HepG2 (cell line): Measurements from ENCODE around the gene CSTPP1. TPM values are rescaled to one million over a fixed set of nuclear protein-coding genes. Genes with fewer than 3 reads are reported as not detected.

Source experiments
- ASH2L ChIP-seq: fragments of 300-600, 200-600 bp; sonication (generic); IDR thresholded peaks from 2 replicates; pipeline ENCODE4 v1.7.0; 2017; ENCODE audit warnings: low read depth, mild to moderate bottlenecking, moderate library complexity, mixed read lengths, low read length; ENCODE audit not compliant: insufficient read length
- CENPX ChIP-seq: sonication (generic); formaldehyde crosslinking; IDR thresholded peaks from 2 replicates; pipeline ENCODE4 v1.9.0; 2021; ENCODE audit warnings: mild to moderate bottlenecking, missing genetic modification reagents, moderate library complexity
- CTCF ChIP-seq: sonication (generic); formaldehyde crosslinking; IDR thresholded peaks from 2 replicates; pipeline ENCODE4 v1.5.0; 2020; ENCODE audit warnings: mild to moderate bottlenecking, missing genetic modification reagents, moderate library complexity
- ELF3 ChIP-seq: IDR thresholded peaks from 2 replicates; pipeline ENCODE4 v1.6.1; 2016; ENCODE audit warnings: missing genetic modification reagents, missing compliant biosample characterization
- EZH2 ChIP-seq: conservative IDR thresholded peaks from 2 replicates; pipeline ENCODE4 v1.6.1; 2012; ENCODE audit warnings: mild to moderate bottlenecking, low read depth, low read length, moderate library complexity
- FOXO4 ChIP-seq: sonication (generic); formaldehyde crosslinking; conservative IDR thresholded peaks from 2 replicates; pipeline ENCODE4 v1.8.1; 2023; ENCODE audit warnings: missing genetic modification reagents
- KDM3A ChIP-seq: IDR thresholded peaks from 2 replicates; pipeline ENCODE4 v1.6.1; 2018; ENCODE audit warnings: low read depth, missing compliant biosample characterization
- KLF6 ChIP-seq: IDR thresholded peaks from 2 replicates; pipeline ENCODE4 v1.8.0; 2016; ENCODE audit warnings: missing biosample characterization, missing genetic modification reagents
- LCORL ChIP-seq, 2 experiments: fragments of 450-650 bp in 1 of 2; sonication (generic) in 1 of 2; formaldehyde crosslinking in 1 of 2; IDR thresholded peaks; 2 replicates each; pipeline versions ENCODE4 v1.5.0 to v1.6.1; 2017 to 2020; ENCODE audit warnings: antibody characterized with exemption in 1 of 2, missing genetic modification reagents in 1 of 2
- MTF1 ChIP-seq: sonication (generic); formaldehyde crosslinking; IDR thresholded peaks from 2 replicates; pipeline ENCODE4 v1.5.0; 2020; ENCODE audit warnings: missing genetic modification reagents
- NFATC3 ChIP-seq: sonication (generic); formaldehyde crosslinking; IDR thresholded peaks from 2 replicates; pipeline ENCODE4 v1.5.1; 2020; ENCODE audit warnings: mild to moderate bottlenecking, missing genetic modification reagents
- NFYB ChIP-seq: sonication (generic); formaldehyde crosslinking; IDR thresholded peaks from 2 replicates; pipeline ENCODE4 v1.4.0; 2020; ENCODE audit warnings: missing genetic modification reagents
- NKX3-1 ChIP-seq: sonication (generic); formaldehyde crosslinking; IDR thresholded peaks from 2 replicates; pipeline ENCODE4 v1.5.0; 2020; ENCODE audit warnings: missing genetic modification reagents
- PAWR ChIP-seq: sonication (generic); formaldehyde crosslinking; IDR thresholded peaks from 2 replicates; pipeline ENCODE4 v1.4.0; 2020; ENCODE audit warnings: missing genetic modification reagents, mild to moderate bottlenecking, borderline replicate concordance
- PHF21A ChIP-seq: sonication (generic); formaldehyde crosslinking; IDR thresholded peaks from 2 replicates; pipeline ENCODE4 v1.5.0; 2020; ENCODE audit warnings: mild to moderate bottlenecking, missing genetic modification reagents
- POLR2G ChIP-seq: fragments of 200-400 bp; formaldehyde crosslinking; IDR thresholded peaks from 2 replicates; pipeline ENCODE4 v1.6.1; 2018; ENCODE audit warnings: mild to moderate bottlenecking, low read depth, low read length, moderate library complexity
- REPIN1 ChIP-seq: sonication (generic); formaldehyde crosslinking; IDR thresholded peaks from 2 replicates; pipeline ENCODE4 v1.8.0; 2022; ENCODE audit warnings: missing genetic modification reagents, low read depth, mild to moderate bottlenecking, borderline replicate concordance
- SAP130 ChIP-seq: IDR thresholded peaks from 2 replicates; pipeline ENCODE4 v1.6.1; 2016; ENCODE audit warnings: low read depth
- SMAD3 ChIP-seq: sonication (generic); formaldehyde crosslinking; IDR thresholded peaks from 2 replicates; pipeline ENCODE4 v1.4.0; 2020; ENCODE audit warnings: missing genetic modification reagents
- SRSF4 ChIP-seq: fragments of 200-400 bp; formaldehyde crosslinking; IDR thresholded peaks from one replicate; pipeline ENCODE4 v1.6.1; 2018; ENCODE audit warnings: mild to moderate bottlenecking, low read depth, low read length, moderate library complexity; ENCODE audit not compliant: poor library complexity, severe bottlenecking
- ZBTB44 ChIP-seq: sonication (generic); formaldehyde crosslinking; IDR thresholded peaks from 2 replicates; pipeline ENCODE4 v1.4.0; 2020; ENCODE audit warnings: missing genetic modification reagents
- ZC3H4 ChIP-seq: sonication (generic); formaldehyde crosslinking; IDR thresholded peaks from 2 replicates; pipeline ENCODE4 v1.4.0; 2020; ENCODE audit warnings: missing genetic modification reagents, borderline replicate concordance
- ZNF10 ChIP-seq: sonication (generic); formaldehyde crosslinking; IDR thresholded peaks from 2 replicates; pipeline ENCODE4 v1.4.0; 2020; ENCODE audit warnings: mild to moderate bottlenecking, low read depth, missing genetic modification reagents, borderline replicate concordance
- ZNF460 ChIP-seq: sonication (generic); formaldehyde crosslinking; IDR thresholded peaks from 2 replicates; pipeline ENCODE4 v1.5.1; 2020; ENCODE audit warnings: missing genetic modification reagents, mild to moderate bottlenecking, borderline replicate concordance
- ZNF563 ChIP-seq: sonication (generic); formaldehyde crosslinking; IDR thresholded peaks from 2 replicates; pipeline ENCODE4 v1.8.0; 2022; ENCODE audit warnings: mild to moderate bottlenecking, moderate library complexity, missing genetic modification reagents
- ZSCAN25 ChIP-seq: sonication (generic); formaldehyde crosslinking; IDR thresholded peaks from 2 replicates; pipeline ENCODE4 v1.8.0; 2022; ENCODE audit warnings: mild to moderate bottlenecking, missing genetic modification reagents
- polyA plus RNA-seq, 8 experiments: library from polyadenylated mRNA; depleted of rRNA in 3 of 8; stranded (reverse) in 7 of 8; unstranded in 1 of 8; fragments of >200 nt; fragmentation: Illumina TruSeq in 4 of 8; extraction: Trizol in 4 of 8; gene quantifications; 2 replicates each; pipeline versions ENCODE4 v1.2.1 to v1.2.3, GENCODE V29; 2011 to 2016; ENCODE audit warnings: low read depth in 4 of 8, missing spikeins in 1 of 8, mixed read lengths in 1 of 8; ENCODE audit not compliant: insufficient read depth in 1 of 8
- total RNA-seq, 5 experiments: library from RNA; depleted of rRNA; stranded (reverse); fragments of >200 nt; fragmentation: Illumina TruSeq; extraction: Trizol; gene quantifications; 2 replicates each; pipeline ENCODE4 v1.2.3, GENCODE V29; 2016; ENCODE audit warnings: low read depth in 1 of 5

CSTPP1 gene
- total and polyA plus RNA-seq, 2 of the 13 experiments (the other 11 are each of a cell fraction or from before 2014, with no cell fraction given) = 12.3 to 14.6 TPM

GRCh38 chr11:46916286-46917108 lies 20.1 kb upstream of the CSTPP1 start (continued):
- TF ChIP-seq CTCF = 0 out of 2 replicates have a peak, but pooled peaks have one; percentile 19
- no peak for TF ChIP-seq CENPX
- no peak; the same call in 1 of the 2 replicates for TF ChIP-seq NFYB
- no peak for TF ChIP-seq ZNF10 (CRISPR knock-in tag)
- no peak for TF ChIP-seq FOXO4
- TF ChIP-seq SMAD3 (CRISPR knock-in tag) = 0 out of 2 replicates have a peak, but pooled peaks have one; percentile 11
- no peak for TF ChIP-seq ZBTB44 (CRISPR knock-in tag)
- TF ChIP-seq EZH2 = no peak
- TF ChIP-seq NFATC3 (CRISPR knock-in tag) = no peak
- no peak for TF ChIP-seq PAWR (CRISPR knock-in tag)
- 0 out of 2 replicates have a peak, but pooled peaks have one; percentile 20 for TF ChIP-seq KLF6 (CRISPR knock-in tag)
- TF ChIP-seq ZSCAN25 (CRISPR knock-in tag) = no peak
- peak; percentile 69; the same call in 1 of the 2 replicates for TF ChIP-seq PHF21A
- 0 out of 2 replicates have a peak, but pooled peaks have one; percentile 17 for TF ChIP-seq KDM3A
- peak; percentile 18 for TF ChIP-seq ASH2L
- no peak for TF ChIP-seq REPIN1 (CRISPR knock-in tag)
- TF ChIP-seq ZNF460 (CRISPR knock-in tag) = no peak
- no peak for TF ChIP-seq ELF3 (CRISPR knock-in tag)
- TF ChIP-seq SRSF4 = no peak
- TF ChIP-seq ZC3H4 (CRISPR knock-in tag) = no peak
- no peak for TF ChIP-seq MTF1
- no peak for TF ChIP-seq LCORL (IDR thresholded peaks at IDR 0.05)
- peak; percentile 33; the same call in 1 of the 2 replicates for TF ChIP-seq LCORL (CRISPR knock-in tag; IDR thresholded peaks at IDR 0.05)
- no peak for TF ChIP-seq NKX3-1 (CRISPR knock-in tag)
- peak; percentile 34 for TF ChIP-seq SAP130 (CRISPR knock-in tag)
- TF ChIP-seq ZNF563 (CRISPR knock-in tag) = no peak
- TF ChIP-seq POLR2G = 0 out of 2 replicates have a peak, but pooled peaks have one; percentile 22
